Measurements from ENCODE around the gene SP140L.
"Not testable (repeated sequence)": the region's sequence is repeated elsewhere in the genome, so short reads cannot be mapped to it uniquely, and the experiment has no call there.

SP140L gene

GRCh38 chr2:230425377-230425776 is 98.4 kb downstream of the SP140L start:
- DNase-seq, result no peak

- no peak for DNase-seq
Measured at GRCh38 chr2:230429513-230429912, 102.5 kb downstream of the SP140L start.

GRCh38 chr2:230430957-230431910 is 104.2 kb downstream of the SP140L start:
- DNase-seq, result peak; percentile 28

GRCh38 chr2:230434677-230435324 is 107.8 kb downstream of the SP140L start:
- no peak for DNase-seq

- DNase-seq, result no peak
Measured at GRCh38 chr2:230435431-230435830, 108.4 kb downstream of the SP140L start.

GRCh38 chr2:230439121-230439520 is 112.1 kb downstream of the SP140L start:
- not testable (repeated sequence) for DNase-seq

GRCh38 chr2:230439590-230439989 is 112.6 kb downstream of the SP140L start:
- DNase-seq, result peak; percentile 39

- peak; percentile 69 for DNase-seq
Measured at GRCh38 chr2:230441227-230441897, 114.4 kb downstream of the SP140L start.

GRCh38 chr2:230443541-230443940 is 116.5 kb downstream of the SP140L start:
- DNase-seq, result no peak

GRCh38 chr2:230444832-230445231 is 117.8 kb downstream of the SP140L start:
- no peak for DNase-seq

- DNase-seq, result no peak
Measured at GRCh38 chr2:230447036-230447435, 120.0 kb downstream of the SP140L start.

GRCh38 chr2:230447455-230448451 is 120.8 kb downstream of the SP140L start:
- DNase-seq, result peak; percentile 54

- DNase-seq, result no peak
Measured at GRCh38 chr2:230449901-230450467, 123.0 kb downstream of the SP140L start.

- no peak for DNase-seq
Measured at GRCh38 chr2:230453006-230453405, 126.0 kb downstream of the SP140L start.

All from CD4-positive, alpha-beta T cell treated with Interleukin-21 for 1 hour (primary cell).